Islet precursor cell (in vitro differentiated cells): ENCODE measurements around the gene ZNF345.

Source experiments
- DNase-seq: peaks from one replicate; pipeline ENCODE4 v3.0.0-alpha.2; 2018

Gene ZNF345

DNA sequence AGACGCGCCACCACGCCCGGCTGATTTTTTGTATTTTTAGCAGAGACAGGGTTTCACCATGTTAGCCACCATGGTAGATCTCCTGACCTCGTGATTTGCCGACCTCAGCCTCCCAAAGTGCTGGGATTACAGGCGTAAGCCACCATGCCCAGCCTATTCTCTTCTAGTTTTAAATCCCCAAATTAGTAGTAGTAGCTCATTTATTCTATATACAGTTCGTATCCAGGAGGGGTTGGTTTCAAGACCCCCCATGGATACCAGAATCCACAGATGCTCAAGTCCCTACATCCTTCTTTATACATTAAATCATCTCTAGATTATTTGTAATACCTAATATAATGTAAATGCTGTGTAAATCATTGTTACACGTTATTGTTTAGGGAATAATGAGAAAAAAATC, 67.4 kb downstream of the ZNF345 start:
- no peak for DNase-seq
